GM21528 (cell line): ENCODE measurements around the gene VPS41.

Experiments used
- ATAC-seq: cut with Tn5 transposase; IDR thresholded peaks from one replicate; pipeline ENCODE4 v1.9.1; 2021; ENCODE audit warnings: mild to moderate bottlenecking, moderate library complexity; ENCODE audit not compliant: unreplicated experiment, low FRiP score

VPS41 gene

DNA sequence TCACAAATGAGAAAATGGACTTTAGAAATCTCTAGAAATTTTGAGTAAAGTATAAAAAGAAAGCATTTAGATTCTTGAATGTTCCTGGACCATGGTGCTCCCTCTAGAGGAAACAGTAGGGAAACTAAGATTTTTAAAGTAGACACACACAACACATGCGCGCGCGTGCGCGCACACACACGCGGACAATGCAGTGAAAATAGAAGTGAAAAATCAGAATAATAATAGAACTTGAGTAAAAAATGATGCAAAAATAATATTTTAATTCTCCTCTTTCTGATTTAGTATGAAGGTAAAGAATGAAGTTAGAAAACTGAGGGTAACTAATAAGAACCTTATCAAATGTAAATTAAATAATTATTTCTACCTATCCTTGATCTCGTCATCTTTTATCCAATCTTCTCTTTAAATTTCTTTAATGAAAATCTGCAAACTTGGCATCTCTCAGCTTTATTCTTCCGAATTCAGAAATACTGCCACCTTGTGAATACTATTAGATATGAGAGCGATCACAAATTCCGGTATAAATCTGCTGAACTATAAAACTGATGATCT is 160.9 kb downstream of the VPS41 start:
- ATAC-seq: no peak

DNA sequence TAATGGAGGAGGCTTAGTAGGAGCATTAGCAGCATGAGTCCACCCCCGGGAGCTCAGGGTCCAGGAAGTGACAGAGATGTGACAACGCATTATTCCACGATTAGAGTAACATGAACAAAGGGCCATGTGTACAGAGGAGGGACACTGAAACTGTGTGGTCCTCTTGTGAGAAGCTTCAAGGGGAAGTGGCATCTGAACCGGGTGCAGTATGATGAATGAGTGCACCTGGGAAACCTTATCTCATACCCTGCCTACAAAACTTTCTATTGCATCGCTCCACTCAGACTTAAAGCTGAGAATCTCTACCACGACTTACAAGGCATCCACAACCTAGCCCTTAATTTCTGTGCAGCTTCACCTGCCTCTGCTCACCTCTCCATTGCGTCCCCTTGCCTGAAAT is 162.6 kb downstream of the VPS41 start:
- no peak for ATAC-seq

GRCh38 chr7:38744746-38745145 is 164.2 kb downstream of the VPS41 start:
- ATAC-seq: no peak

GRCh38 chr7:38743899-38744298 is 165.1 kb downstream of the VPS41 start:
- ATAC-seq: no peak

GRCh38 chr7:38740041-38740440 is 168.9 kb downstream of the VPS41 start:
- ATAC-seq: no peak

GRCh38 chr7:38736138-38736537 is 172.9 kb downstream of the VPS41 start:
- ATAC-seq: no peak

DNA sequence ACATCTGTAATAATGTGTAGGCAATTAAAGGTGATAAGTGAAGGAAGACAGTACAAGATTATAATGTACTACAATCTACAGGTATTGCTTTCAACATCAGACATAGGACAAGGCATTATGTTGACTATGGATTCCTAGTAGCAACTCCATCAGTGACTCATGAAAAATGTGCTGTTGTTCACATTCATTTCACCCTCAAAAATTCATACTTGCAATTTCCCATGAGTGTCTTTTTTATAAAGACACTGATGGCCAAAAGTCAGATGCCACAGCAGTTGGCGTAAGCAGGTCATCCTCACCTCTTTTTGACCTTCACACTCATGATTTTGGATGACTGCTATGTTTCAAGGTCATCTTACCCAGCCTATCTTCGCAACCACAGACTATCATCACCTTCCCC is 177.8 kb downstream of the VPS41 start:
- no peak for ATAC-seq

GRCh38 chr7:38728145-38728544 is 180.8 kb downstream of the VPS41 start:
- ATAC-seq: no peak

- ATAC-seq: no peak
Observed at GRCh38 chr7:38727184-38727940, 181.6 kb downstream of the VPS41 start.

DNA sequence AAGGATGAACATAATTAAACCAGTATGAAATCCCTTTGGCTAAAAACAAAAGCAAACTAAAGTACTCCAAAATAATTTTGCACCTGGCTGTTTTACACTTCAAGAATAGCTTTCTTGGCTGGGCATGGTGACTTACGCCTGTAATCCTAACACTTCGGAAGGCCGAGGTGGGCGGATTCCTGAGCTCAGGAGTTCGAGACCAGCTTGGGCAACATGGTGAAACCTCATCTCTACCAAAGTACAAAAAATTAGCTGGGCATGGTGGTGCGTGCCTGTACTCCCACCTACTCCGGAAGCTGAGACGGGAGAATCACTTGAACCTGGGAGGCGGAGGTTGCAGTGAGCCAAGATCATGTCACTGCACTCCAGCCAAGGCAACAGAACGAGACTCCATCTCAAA is 185.7 kb downstream of the VPS41 start:
- no peak for ATAC-seq

DNA sequence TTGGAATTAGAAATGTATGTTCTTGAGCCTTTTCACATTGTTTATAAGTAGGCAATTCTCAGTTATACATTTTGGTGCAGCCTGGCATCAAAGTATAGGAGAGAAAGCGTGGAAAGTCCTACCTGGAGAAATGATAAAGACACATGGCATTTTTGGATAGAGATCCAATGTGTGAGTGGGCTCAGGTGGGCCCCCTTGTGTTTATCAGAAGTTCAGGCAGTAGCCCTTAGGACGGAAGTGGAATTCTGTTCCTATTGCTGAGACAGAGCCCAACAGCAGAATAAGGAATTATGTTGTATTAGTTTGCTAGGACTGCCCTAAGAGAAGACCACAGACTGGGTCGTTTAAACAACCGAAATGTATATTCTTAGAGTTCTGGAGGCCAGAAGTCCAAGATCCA is 192.6 kb downstream of the VPS41 start:
- ATAC-seq: no peak

- ATAC-seq: no peak
Observed at GRCh38 chr7:38709123-38709522, 199.9 kb downstream of the VPS41 start.

DNA sequence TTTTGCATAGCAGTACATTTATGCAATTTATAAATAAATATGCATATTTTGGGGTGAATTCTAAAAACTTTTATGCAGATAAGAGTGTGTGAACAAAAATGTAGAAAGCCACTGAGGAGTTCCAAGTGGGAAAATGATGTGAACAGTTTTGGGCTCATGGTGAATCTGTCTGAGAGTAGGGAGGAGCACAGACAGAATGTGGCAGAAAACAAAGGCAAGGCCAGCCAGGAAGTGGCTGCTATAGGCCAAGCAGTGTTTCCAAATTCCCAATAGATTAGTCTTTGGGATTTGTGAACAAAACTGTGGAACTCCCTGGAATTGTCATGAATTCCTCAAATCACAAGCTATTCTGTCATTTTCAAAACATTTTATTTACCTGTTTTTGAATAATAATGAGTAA is 204.2 kb downstream of the VPS41 start:
- ATAC-seq: no peak

- ATAC-seq: no peak
Observed at GRCh38 chr7:38704041-38704547, 204.9 kb downstream of the VPS41 start.

DNA sequence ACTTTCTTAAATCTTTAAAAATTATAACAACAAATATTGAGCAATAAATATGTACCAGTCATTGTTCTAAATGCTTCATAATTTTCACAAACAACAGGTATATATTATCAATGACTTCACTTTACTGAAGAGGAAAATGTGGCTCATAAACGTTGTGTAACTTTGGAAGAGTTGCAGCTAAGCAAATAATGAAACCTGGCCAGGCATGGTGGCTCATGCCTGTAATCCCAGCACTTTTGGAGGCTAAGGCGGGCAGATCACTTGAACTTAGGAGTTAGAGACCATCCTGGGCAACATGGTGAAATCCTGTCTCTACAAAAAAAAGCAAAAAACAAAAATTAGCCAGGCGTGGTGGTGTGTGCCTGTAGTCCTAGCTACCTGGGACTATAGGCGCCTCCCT is 205.9 kb downstream of the VPS41 start:
- ATAC-seq: no peak

GRCh38 chr7:38702002-38702535 is 206.9 kb downstream of the VPS41 start:
- no peak for ATAC-seq

DNA sequence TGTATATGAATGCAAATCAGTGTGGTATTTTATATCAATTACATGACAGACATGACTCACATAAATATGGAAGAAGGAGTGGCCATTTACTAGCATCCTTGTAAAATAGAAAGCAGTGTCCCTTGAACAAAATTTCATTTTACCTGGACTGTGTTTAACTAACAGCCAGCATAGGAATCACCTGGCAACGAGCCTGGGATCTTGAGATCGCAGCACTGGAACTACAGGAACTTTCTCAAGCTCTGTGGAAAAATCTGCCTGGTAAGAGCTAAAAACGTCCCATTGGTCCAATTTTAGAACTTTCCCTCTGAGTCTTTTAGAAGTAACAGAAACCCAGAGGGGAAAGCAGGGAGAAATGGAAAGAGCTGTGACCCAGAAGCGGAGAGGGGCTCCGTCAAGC is 208.9 kb downstream of the VPS41 start:
- ATAC-seq: no peak

DNA sequence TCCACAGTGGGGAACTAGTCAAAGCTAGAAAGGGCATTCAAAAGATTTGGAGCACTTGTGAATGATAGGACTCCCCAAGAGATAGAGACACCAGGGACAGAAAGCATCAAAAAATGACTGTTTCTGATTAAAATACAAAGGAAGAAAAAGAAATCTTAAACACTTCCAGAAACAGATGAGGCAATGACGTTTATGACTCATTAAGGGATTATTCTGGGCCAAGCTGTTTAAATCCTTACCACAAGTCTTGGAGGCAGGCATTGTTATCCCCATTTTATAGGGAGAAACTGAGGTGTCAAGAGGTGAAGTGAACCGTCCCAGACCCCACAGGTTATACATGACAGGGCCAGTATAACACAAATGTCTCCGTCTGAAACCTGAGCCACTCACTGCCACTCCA is 209.5 kb downstream of the VPS41 start:
- no peak for ATAC-seq

- no peak for ATAC-seq
Observed at GRCh38 chr7:38694326-38694725, 214.7 kb downstream of the VPS41 start.

DNA sequence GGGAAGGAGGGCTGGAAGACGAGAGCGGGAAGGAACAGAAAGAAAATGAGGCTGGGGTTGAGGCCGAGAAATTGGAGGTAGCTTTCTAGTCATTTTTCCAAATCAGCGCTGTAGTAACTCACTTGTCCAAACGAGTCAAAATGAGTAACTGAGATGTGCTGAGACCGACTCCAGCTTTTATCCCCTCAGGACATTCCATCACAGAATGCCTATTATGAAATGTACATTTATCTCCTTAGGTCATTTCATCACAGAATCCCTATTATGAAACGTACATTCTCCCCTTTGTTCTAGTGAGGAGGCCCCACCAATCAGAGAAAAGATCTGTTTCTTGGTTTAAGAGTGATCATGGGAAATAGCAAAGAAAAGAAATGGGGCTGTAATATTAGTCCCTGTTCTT is 222.1 kb downstream of the VPS41 start:
- ATAC-seq: no peak

GRCh38 chr7:38685851-38686250 is 223.1 kb downstream of the VPS41 start:
- no peak for ATAC-seq

- ATAC-seq: no peak
Observed at GRCh38 chr7:38682606-38683005, 226.4 kb downstream of the VPS41 start.
